ENCODE data around the gene GDAP2. TPM values are rescaled to one million over a fixed set of nuclear protein-coding genes. Genes with fewer than 3 reads are reported as not detected.

Gene GDAP2
- total RNA-seq, 1 donor from 2014 or later: 25.4 TPM

DNA sequence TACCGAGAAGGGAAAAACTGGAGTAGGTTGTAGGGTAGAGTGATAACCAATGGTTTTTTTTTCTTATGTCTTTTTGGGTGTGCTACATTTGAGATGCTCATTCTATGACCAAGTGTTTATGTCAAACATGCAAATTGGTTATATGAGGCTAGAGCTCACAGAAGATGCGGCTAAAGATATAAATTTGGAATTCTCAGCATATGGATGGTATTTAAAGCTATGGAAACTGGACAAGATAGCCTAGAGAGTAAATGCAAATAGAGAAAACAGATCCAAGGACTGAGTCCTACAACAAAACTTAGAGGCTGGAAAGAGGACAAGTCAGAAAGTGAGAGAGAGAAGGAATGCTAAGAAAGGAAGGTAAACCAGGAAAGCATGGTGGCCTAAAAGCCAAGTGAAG lies 7.4 kb downstream of the GDAP2 start:
- Mint-ChIP-seq H3K4me3 (no peak overlapping the region), H3K4me1 (peaks cover 2% of the 10 kb centered on the region), H3K36me3 (ENCODE audit: low read depth) (peaks cover 17% of the 10 kb centered on the region), H3K27ac (ENCODE audit: unreplicated experiment) (no peak overlapping the region), H3K27me3 (ENCODE audit: low read depth) (no peaks in the 10 kb centered on the region), H3K9me3 (no peaks in the 10 kb centered on the region)
- no peak for TF ChIP-seq CTCF (conservative IDR thresholded peaks at IDR 0.05)
- DNase-seq (ENCODE audit: low read depth, low spot score): no peak

DNA sequence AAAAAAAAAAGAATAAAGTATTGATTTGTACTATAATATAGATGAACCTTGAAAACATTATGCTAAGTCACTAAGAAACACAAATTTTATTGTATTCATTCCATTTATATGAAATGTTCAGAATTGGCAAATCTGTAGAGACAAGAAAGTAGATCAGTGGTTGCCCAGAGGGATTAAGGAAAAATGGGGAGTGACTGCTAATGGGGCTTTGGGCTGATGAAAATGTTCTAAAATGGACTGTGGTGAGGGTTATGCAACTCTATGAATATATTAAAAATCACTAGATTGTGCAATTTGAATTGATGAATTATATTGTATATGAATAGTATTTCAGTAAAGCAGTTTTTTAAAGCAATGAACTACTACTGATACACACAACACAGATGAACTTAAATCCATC lies 10.0 kb downstream of the GDAP2 start:
- no peaks in the 10 kb centered on the region for H3K4me1 Mint-ChIP-seq
- no peak overlapping the region for H3K27ac Mint-ChIP-seq (ENCODE audit: unreplicated experiment)
- H3K4me3 Mint-ChIP-seq: no peak overlapping the region
- no peak for TF ChIP-seq CTCF (conservative IDR thresholded peaks at IDR 0.05)
- H3K36me3 Mint-ChIP-seq (ENCODE audit: low read depth): peaks cover 22% of the 10 kb centered on the region
- H3K9me3 Mint-ChIP-seq: no peaks in the 10 kb centered on the region
- no peaks in the 10 kb centered on the region for H3K27me3 Mint-ChIP-seq (ENCODE audit: low read depth)
- DNase-seq (ENCODE audit: low read depth, low spot score): no peak

- no peak for DNase-seq (ENCODE audit: low read depth, low spot score)
- Mint-ChIP-seq H3K4me3 (no peak overlapping the region), H3K4me1 (no peaks in the 10 kb centered on the region), H3K27me3 (ENCODE audit: low read depth) (no peaks in the 10 kb centered on the region), H3K27ac (ENCODE audit: unreplicated experiment) (no peak overlapping the region), H3K36me3 (ENCODE audit: low read depth) (peaks cover 9% of the 10 kb centered on the region), H3K9me3 (no peaks in the 10 kb centered on the region)
- no peak for TF ChIP-seq CTCF (conservative IDR thresholded peaks at IDR 0.05)
Measured at GRCh38 chr1:117911051-117911450, 18.4 kb downstream of the GDAP2 start.

DNA sequence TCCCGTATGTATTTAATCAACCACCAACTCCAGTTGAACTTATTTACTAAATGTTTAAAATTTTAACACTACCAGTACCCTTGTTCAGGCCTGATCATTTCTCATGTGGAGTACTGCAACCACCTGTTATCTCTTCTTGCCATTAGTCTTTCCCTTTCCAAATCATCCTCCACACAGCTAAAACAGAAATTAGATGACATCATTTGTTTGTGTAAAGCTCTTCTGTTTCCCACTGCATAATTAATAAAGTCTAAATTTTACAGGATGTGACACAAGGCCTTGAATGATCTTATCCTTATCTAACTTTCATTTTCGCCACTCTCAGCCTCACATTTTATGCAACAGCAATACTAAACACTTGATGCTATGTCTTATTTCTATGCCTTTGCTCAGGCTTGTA lies 24.4 kb downstream of the GDAP2 start:
- peaks cover 3% of the 10 kb centered on the region for H3K9me3 Mint-ChIP-seq
- no peak for DNase-seq (ENCODE audit: low read depth, low spot score)
- peaks cover 30% of the 10 kb centered on the region for H3K36me3 Mint-ChIP-seq (ENCODE audit: low read depth)
- no peak for TF ChIP-seq CTCF (conservative IDR thresholded peaks at IDR 0.05)
- H3K27me3 Mint-ChIP-seq (ENCODE audit: low read depth): no peaks in the 10 kb centered on the region
- no peak overlapping the region for H3K27ac Mint-ChIP-seq (ENCODE audit: unreplicated experiment)
- no peak overlapping the region for H3K4me3 Mint-ChIP-seq
- H3K4me1 Mint-ChIP-seq: no peaks in the 10 kb centered on the region

- Mint-ChIP-seq H3K4me3 (no peak overlapping the region), H3K27me3 (ENCODE audit: low read depth) (no peaks in the 10 kb centered on the region), H3K9me3 (peaks cover 3% of the 10 kb centered on the region), H3K27ac (ENCODE audit: unreplicated experiment) (no peak overlapping the region), H3K36me3 (ENCODE audit: low read depth) (peaks cover 30% of the 10 kb centered on the region), H3K4me1 (no peaks in the 10 kb centered on the region)
- TF ChIP-seq CTCF (conservative IDR thresholded peaks at IDR 0.05): no peak
- no peak for DNase-seq (ENCODE audit: low read depth, low spot score)
Measured at GRCh38 chr1:117904485-117904884, 24.9 kb downstream of the GDAP2 start.

DNA sequence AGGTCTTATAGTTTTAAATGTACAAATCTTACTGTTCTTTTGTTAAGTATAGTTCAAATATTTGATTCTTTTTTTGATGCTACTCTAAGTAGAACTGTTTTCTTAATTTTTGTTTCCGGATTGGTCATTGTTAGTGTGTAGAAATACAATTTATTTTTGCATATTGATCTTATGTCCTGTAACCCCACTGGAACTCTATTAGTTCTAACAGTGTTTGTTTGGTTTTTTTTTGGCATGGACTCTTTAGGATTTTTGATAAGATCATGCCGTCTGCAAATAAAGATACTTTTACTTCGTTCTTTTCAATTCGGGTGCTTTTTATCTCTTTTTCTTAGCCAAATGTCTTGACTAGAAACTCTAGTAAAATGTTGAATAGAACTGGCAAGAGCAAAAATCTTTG lies 26.5 kb downstream of the GDAP2 start:
- TF ChIP-seq CTCF (conservative IDR thresholded peaks at IDR 0.05): no peak
- peaks cover 30% of the 10 kb centered on the region for H3K36me3 Mint-ChIP-seq (ENCODE audit: low read depth)
- H3K27ac Mint-ChIP-seq (ENCODE audit: unreplicated experiment): no peak overlapping the region
- H3K27me3 Mint-ChIP-seq (ENCODE audit: low read depth): no peaks in the 10 kb centered on the region
- no peak overlapping the region for H3K4me3 Mint-ChIP-seq
- DNase-seq (ENCODE audit: low read depth, low spot score): no peak
- H3K9me3 Mint-ChIP-seq: peaks cover 3% of the 10 kb centered on the region
- H3K4me1 Mint-ChIP-seq: no peaks in the 10 kb centered on the region

All from neural crest cell (in vitro differentiated cells).